H9 (cell line): ENCODE results near the gene TRAPPC2L. TPM values are rescaled to one million over a fixed set of nuclear protein-coding genes. Genes with fewer than 3 reads are reported as not detected.

Experiments
- DNase-seq: peaks from one replicate; pipeline ENCODE4 v3.0.0-alpha.2; 2017
- H2AFZ ChIP-seq: one replicate; pipeline ENCODE4 v1.6.1; 2013; ENCODE audit warnings: mild to moderate bottlenecking, low read length, control low read depth, moderate library complexity
- H2AK5ac ChIP-seq: 2 replicates; pipeline ENCODE4 v1.6.1; 2013; ENCODE audit warnings: low read length, control low read depth, mixed read lengths; ENCODE audit not compliant: insufficient read length
- H2BK120ac ChIP-seq: one replicate; pipeline ENCODE4 v1.6.1; 2013; ENCODE audit warnings: low read depth, mild to moderate bottlenecking, low read length, control low read depth, inconsistent platforms; ENCODE audit not compliant: poor library complexity, severe bottlenecking
- H2BK12ac ChIP-seq: 2 replicates; pipeline ENCODE4 v1.6.1; 2013; ENCODE audit warnings: low read length, control low read depth, mixed read lengths, low read depth; ENCODE audit not compliant: insufficient read length
- H2BK15ac ChIP-seq: 2 replicates; pipeline ENCODE4 v1.6.1; 2013; ENCODE audit warnings: low read depth, low read length, control low read depth
- H2BK20ac ChIP-seq: one replicate; pipeline ENCODE4 v1.6.1; 2013; ENCODE audit warnings: low read depth, mild to moderate bottlenecking, low read length, control low read depth, inconsistent platforms; ENCODE audit not compliant: poor library complexity, severe bottlenecking
- H2BK5ac ChIP-seq: 2 replicates; pipeline ENCODE4 v1.6.1; 2013; ENCODE audit warnings: low read length, control low read depth, mixed read lengths; ENCODE audit not compliant: insufficient read length
- H3K14ac ChIP-seq: 2 replicates; pipeline ENCODE4 v1.6.1; 2013; ENCODE audit warnings: low read length, control low read depth; ENCODE audit not compliant: insufficient read depth
- H3K18ac ChIP-seq: 2 replicates; pipeline ENCODE4 v1.6.1; 2013; ENCODE audit warnings: low read depth, mild to moderate bottlenecking, mixed read lengths, low read length, control low read depth; ENCODE audit not compliant: insufficient read length
- H3K23ac ChIP-seq: 2 replicates; pipeline ENCODE4 v1.6.1; 2013; ENCODE audit warnings: low read length, control low read depth, mixed read lengths, low read depth; ENCODE audit not compliant: insufficient read length
- H3K23me2 ChIP-seq: 2 replicates; pipeline ENCODE4 v1.6.1; 2013; ENCODE audit warnings: low read depth, mild to moderate bottlenecking, mixed read lengths, low read length, control low read depth; ENCODE audit not compliant: insufficient read length, poor library complexity, severe bottlenecking
- H3K27ac ChIP-seq: 2 replicates; pipeline ENCODE4 v1.5.1; 2013; ENCODE audit warnings: low read length, control low read depth, mixed read lengths, low read depth; ENCODE audit not compliant: insufficient read length
- H3K27me3 ChIP-seq: 2 replicates; pipeline ENCODE4 v1.6.1; 2013; ENCODE audit warnings: low read length, control low read depth, inconsistent platforms; ENCODE audit not compliant: insufficient read depth
- H3K4ac ChIP-seq: 2 replicates; pipeline ENCODE4 v1.6.1; 2013; ENCODE audit warnings: low read depth, mild to moderate bottlenecking, control low read depth, inconsistent platforms, low read length, moderate library complexity
- H3K4me1 ChIP-seq: 2 replicates; pipeline ENCODE4 v1.6.1; 2013; ENCODE audit warnings: low read length, control low read depth, inconsistent platforms; ENCODE audit not compliant: insufficient read depth
- H3K4me2 ChIP-seq: 2 replicates; pipeline ENCODE4 v1.6.1; 2013; ENCODE audit warnings: low read length, control low read depth, mixed read lengths; ENCODE audit not compliant: insufficient read length, insufficient read depth
- H3K56ac ChIP-seq: 2 replicates; pipeline ENCODE4 v1.6.1; 2013; ENCODE audit warnings: low read depth, mild to moderate bottlenecking, mixed read lengths, low read length, control low read depth; ENCODE audit not compliant: insufficient read length
- H3K79me1 ChIP-seq: 2 replicates; pipeline ENCODE4 v1.6.1; 2013; ENCODE audit warnings: low read depth, mild to moderate bottlenecking, moderate library complexity, low read length, control low read depth, inconsistent platforms; ENCODE audit not compliant: insufficient read depth, poor library complexity, severe bottlenecking
- H3K79me2 ChIP-seq: 2 replicates; pipeline ENCODE4 v1.6.1; 2013; ENCODE audit warnings: low read length, control low read depth, inconsistent platforms; ENCODE audit not compliant: insufficient read depth
- H3K9ac ChIP-seq: 2 replicates; pipeline ENCODE4 v1.6.1; 2013; ENCODE audit warnings: low read length, control low read depth, mixed read lengths; ENCODE audit not compliant: insufficient read length; ENCODE audit errors: extremely low read depth
- H3K9me3 ChIP-seq: one replicate; pipeline ENCODE4 v1.6.1; 2013; ENCODE audit warnings: low read depth, low read length, inconsistent platforms; ENCODE audit not compliant: control insufficient read depth
- H3T11ph ChIP-seq: one replicate; pipeline ENCODE4 v1.6.1; 2013; ENCODE audit warnings: mild to moderate bottlenecking, low read length, control low read depth, inconsistent platforms
- H4K20me1 ChIP-seq: one replicate; pipeline ENCODE4 v1.6.1; 2013; ENCODE audit not compliant: control insufficient read depth, insufficient read length, insufficient read depth
- H4K5ac ChIP-seq: 2 replicates; pipeline ENCODE4 v1.6.1; 2013; ENCODE audit warnings: low read depth, mild to moderate bottlenecking, mixed read lengths, low read length, control low read depth; ENCODE audit not compliant: insufficient read length
- H4K8ac ChIP-seq: replicated peaks from 2 replicates; pipeline ENCODE4 v1.6.1; 2013; ENCODE audit warnings: low read length, control low read depth, mixed read lengths, low read depth; ENCODE audit not compliant: insufficient read length
- H4K91ac ChIP-seq: 2 replicates; pipeline ENCODE4 v1.6.1; 2013; ENCODE audit warnings: low read depth, mild to moderate bottlenecking, moderate library complexity, mixed read lengths, low read length, control low read depth; ENCODE audit not compliant: insufficient read length
- H3K27ac Mint-ChIP-seq, 3 experiments: 2 replicates in 2 of 3; 3 replicates in 1 of 3; pipeline ENCODE4 v1.8.0; 2020 to 2021; ENCODE audit warnings: mixed read lengths in 3 of 3, mild to moderate bottlenecking in 1 of 3, moderate library complexity in 1 of 3
- H3K27me3 Mint-ChIP-seq: 2 replicates; pipeline ENCODE4 v1.8.0; 2021; ENCODE audit warnings: low read depth, mild to moderate bottlenecking, moderate library complexity, mixed read lengths
- H3K36me3 Mint-ChIP-seq, 3 experiments: 2 replicates in 2 of 3; 3 replicates in 1 of 3; pipeline ENCODE4 v1.8.0; 2020 to 2021; ENCODE audit warnings: low read depth in 3 of 3, mixed read lengths in 3 of 3; ENCODE audit not compliant: insufficient read depth in 1 of 3
- H3K4me1 Mint-ChIP-seq, 2 experiments: 2 replicates each; pipeline ENCODE4 v1.8.0; 2020; ENCODE audit warnings: mixed read lengths in 2 of 2
- H3K4me3 Mint-ChIP-seq, 2 experiments: 2 replicates in 1 of 2; 3 replicates in 1 of 2; pipeline ENCODE4 v1.8.0; 2020 to 2021; ENCODE audit warnings: mild to moderate bottlenecking in 2 of 2, mixed read lengths in 2 of 2, moderate library complexity in 1 of 2
- H3K9me3 Mint-ChIP-seq, 2 experiments: 2 replicates in 1 of 2; 3 replicates in 1 of 2; pipeline ENCODE4 v1.8.0; 2020; ENCODE audit warnings: mild to moderate bottlenecking in 2 of 2, mixed read lengths in 2 of 2, moderate library complexity in 1 of 2
- WGBS: extraction: QIAGEN DNeasy Blood & Tissue Kit; methylation state at CpG from one replicate; pipeline ENCODE4 v1.1.7; 2013; ENCODE audit warnings: missing lambda C conversion rate, low lambda C conversion rate, mixed read lengths; ENCODE audit not compliant: insufficient read length; ENCODE audit errors: extremely low coverage; 5-methylcytosine and 5-hydroxymethylcytosine counted together
- total RNA-seq: library from RNA; stranded (reverse); gene quantifications from 2 replicates; pipeline ENCODE4 v1.2.1, GENCODE V29; 2021
- TF ChIP-seq, protein P1 (sequence below): fragments of 200-600 bp; sonication (generic); conservative IDR thresholded peaks from 3 replicates; pipeline ENCODE4 v1.8.0; 2021; ENCODE audit warnings: antibody characterized with exemption, mild to moderate bottlenecking

The TRAPPC2L gene
- total RNA-seq, 1 experiment from 2014 or later = 90.3 TPM

DNA sequence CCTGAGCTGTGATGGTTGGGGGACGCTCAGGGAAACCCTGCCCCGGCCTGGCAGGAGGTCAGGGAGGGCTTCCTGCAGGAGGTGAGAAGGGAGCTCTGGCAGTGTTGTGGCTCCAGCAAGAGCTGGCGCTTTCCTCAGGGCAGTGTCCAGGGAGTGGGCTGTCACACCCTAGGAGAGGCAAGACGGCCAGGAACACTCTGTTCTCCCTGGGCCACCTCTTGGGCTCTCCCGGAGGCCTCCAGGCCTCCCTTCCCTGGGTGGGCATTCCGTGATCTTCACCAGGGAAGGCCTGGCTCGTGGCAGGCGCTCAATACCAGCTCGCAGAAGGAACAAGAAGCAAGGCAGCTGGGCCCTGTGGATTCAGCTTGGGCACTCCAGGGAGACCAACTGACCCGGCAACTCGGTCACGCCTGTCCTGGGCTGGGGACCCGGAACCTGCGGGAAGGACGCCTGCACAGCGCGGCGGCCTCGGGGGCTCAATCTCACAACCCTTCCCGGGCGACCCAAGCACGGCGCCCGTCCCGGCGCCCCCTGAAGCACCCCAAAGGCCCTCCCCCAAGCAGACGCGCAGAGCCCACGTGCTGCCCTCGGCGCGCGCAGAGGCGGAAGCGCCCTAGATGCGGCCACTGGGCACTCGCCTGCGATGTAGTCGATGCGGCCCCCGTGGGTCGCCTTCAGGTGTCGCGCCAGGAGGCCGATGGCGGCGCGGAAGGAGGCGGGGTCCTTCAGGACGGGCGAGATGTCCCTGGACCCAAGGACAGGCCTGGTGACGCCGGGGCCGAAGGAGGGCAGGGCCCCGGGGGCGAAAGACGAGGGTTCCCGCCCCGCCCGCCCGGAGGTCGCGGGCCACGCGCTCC is 45.8 kb upstream of the TRAPPC2L start:
- H3K18ac ChIP-seq = peak overlapping the region; percentile 86
- H4K91ac ChIP-seq = no peak overlapping the region
- no peak overlapping the region for H2BK20ac ChIP-seq
- WGBS = no CpG with 5 or more reads among the region's 65 CpGs
- H4K20me1 ChIP-seq = peaks cover 3% of the 10 kb centered on the region
- peaks cover 6 to 10% of the 10 kb centered on the region in 2 experiments for H3K4me1 Mint-ChIP-seq
- H3K27me3 ChIP-seq = no peaks in the 10 kb centered on the region
- H3K4me1 ChIP-seq = no peaks in the 10 kb centered on the region
- H2AK5ac ChIP-seq = no peak overlapping the region
- H3K4me2 ChIP-seq = peak overlapping the region; percentile 81
- H3K23ac ChIP-seq = no peak overlapping the region
- peaks cover 3% of the 10 kb centered on the region; the same call in 1 of the 2 replicates for H3K79me2 ChIP-seq
- H2BK15ac ChIP-seq = no peak overlapping the region
- no peak overlapping the region for H2BK12ac ChIP-seq
- no peak overlapping the region for H3K56ac ChIP-seq
- H3K4me3 Mint-ChIP-seq = peak overlapping the region; percentile 83 to 93
- peak overlapping the region in 2 of 3 experiments; percentile 94 to 96; a peak in 4 of 7 replicates for H3K27ac Mint-ChIP-seq
- H2BK5ac ChIP-seq = no peak overlapping the region
- peak overlapping the region; percentile 51 for H2BK120ac ChIP-seq
- H3K79me1 ChIP-seq = no peaks in the 10 kb centered on the region
- DNase-seq = peak; percentile 38
- H3K23me2 ChIP-seq = peaks cover 9% of the 10 kb centered on the region
- no peak overlapping the region for H3K27ac ChIP-seq
- no peak overlapping the region for H4K5ac ChIP-seq
- H3K36me3 Mint-ChIP-seq = peaks cover 17 to 47% (median 41%) of the 10 kb centered on the region in 3 experiments; a peak in 6 of 7 replicates
- TF ChIP-seq, protein P1, sequence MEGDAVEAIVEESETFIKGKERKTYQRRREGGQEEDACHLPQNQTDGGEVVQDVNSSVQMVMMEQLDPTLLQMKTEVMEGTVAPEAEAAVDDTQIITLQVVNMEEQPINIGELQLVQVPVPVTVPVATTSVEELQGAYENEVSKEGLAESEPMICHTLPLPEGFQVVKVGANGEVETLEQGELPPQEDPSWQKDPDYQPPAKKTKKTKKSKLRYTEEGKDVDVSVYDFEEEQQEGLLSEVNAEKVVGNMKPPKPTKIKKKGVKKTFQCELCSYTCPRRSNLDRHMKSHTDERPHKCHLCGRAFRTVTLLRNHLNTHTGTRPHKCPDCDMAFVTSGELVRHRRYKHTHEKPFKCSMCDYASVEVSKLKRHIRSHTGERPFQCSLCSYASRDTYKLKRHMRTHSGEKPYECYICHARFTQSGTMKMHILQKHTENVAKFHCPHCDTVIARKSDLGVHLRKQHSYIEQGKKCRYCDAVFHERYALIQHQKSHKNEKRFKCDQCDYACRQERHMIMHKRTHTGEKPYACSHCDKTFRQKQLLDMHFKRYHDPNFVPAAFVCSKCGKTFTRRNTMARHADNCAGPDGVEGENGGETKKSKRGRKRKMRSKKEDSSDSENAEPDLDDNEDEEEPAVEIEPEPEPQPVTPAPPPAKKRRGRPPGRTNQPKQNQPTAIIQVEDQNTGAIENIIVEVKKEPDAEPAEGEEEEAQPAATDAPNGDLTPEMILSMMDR = no peak
- no peak overlapping the region for H3T11ph ChIP-seq
- no peak overlapping the region for H4K8ac ChIP-seq
- H3K14ac ChIP-seq = peak overlapping the region; percentile 91
- H3K4ac ChIP-seq = no peak overlapping the region; the same call in 1 of the 2 replicates
- peak overlapping the region; percentile 82 for H3K9ac ChIP-seq
- no peaks in the 10 kb centered on the region for H3K9me3 ChIP-seq
- no peak overlapping the region for H2AFZ ChIP-seq
- H3K9me3 Mint-ChIP-seq = no peaks in the 10 kb centered on the region
- no peaks in the 10 kb centered on the region; the same call in 1 of the 2 replicates for H3K27me3 Mint-ChIP-seq
